GM18517 (cell line): ENCODE measurements around the gene HLA-DRB5.
"Not testable (repeated sequence)": the region's sequence is repeated elsewhere in the genome, so short reads cannot be mapped to it uniquely, and the experiment has no call there.

Experiments
- ATAC-seq: cut with Tn5 transposase; IDR thresholded peaks from one replicate; pipeline ENCODE4 v1.9.1; 2021; ENCODE audit warnings: mild to moderate bottlenecking, moderate library complexity; ENCODE audit not compliant: unreplicated experiment

The HLA-DRB5 gene

DNA sequence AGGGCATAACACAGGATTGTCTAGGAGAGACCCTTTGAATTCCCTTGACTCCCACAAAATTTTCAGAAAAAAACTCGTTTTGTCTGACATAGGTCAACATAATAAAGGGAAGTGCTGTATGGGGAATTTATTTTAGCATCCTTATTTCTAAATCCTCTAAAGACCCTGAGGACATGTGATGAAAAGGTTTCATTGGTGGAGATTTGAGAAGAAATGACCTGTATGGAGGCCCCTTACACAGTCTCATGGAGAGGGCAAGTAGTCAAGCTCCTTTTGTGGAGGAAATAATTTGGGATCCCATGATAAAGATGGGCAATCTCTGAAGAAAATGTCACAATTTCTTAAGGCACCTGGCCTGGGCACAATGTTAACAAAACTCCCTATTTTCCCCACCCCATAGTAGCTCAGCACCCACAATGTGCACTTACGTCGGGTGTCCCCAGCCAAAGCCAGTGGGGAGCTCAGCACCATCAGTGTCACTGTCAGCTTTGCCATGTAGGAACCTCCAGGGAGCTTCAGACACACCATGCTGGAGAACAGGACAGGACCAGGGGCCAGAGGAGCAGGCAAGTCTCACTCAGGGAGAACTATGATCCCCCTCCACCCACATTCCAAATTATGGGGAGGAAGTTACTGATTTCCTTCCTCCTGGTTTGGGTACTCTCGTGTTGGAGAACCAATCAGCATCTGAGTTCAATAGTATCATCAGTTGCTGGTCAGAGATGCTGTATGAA is at the start of gene HLA-DRB5:
Gene HLA-DRB5, minus strand, starts transcription at position 591 of the 734 bp plus-strand sequence. Its CDS starts 63 bp downstream, at position 528.
- peak; percentile 55 for ATAC-seq

DNA sequence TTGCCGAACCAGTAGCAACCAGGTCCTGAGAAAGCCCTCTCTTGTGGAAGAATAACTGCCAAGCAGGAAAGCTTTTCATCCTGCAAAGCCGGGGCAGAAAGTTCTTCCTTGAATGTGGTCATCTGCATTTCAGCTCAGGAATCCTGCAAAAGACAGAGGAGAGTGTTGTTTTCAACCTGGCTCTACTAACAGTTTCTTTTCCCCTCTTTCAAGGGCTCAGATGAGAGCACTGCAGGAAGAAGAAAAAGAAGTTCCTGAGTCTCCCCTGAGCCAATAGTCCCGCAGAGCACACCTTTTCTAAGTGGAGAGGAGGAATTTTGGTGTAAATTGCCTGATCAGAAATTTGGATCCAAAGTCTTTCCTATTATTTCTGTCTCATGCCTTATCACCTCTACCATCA is 48.9 kb upstream of the HLA-DRB5 start:
- no peak for ATAC-seq

DNA sequence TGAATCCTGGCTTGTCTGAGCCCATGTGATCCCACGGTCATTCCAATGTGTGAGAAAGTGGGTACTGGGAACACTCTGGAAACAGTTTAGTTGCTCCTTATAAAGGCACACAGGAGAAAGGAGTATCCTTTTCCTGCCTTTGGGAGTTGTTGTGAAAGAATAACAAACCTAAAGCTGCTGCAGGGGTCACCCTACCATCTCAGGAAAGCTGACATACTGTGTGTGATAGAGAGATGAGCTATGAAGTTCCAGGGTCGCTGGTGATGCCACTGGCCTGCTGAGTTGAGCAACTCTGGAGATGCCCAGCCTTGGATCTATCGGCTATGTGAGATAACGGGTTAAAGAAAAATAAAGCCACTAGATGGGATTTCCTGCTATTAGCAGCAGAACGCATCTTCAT is 47.4 kb upstream of the HLA-DRB5 start:
- not testable (repeated sequence) for ATAC-seq

DNA sequence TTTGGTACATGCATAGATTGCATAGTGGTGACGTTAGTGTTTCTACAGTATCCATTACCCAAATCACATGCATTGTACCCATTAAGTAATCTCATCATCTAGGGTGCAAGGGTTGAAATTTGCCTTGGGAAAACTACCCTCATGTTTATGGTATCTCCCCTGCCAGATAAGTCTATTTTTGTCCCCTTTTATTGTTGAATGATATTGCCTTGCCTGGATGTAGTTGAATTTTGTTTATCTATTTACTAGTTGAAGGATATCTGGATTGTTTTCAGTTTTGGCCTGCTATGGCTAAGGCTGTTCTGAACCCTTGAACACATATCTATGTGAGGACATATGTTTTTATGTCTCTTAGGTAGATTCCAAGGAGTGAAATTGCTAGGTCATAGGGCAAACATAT is 46.2 kb upstream of the HLA-DRB5 start:
- no peak for ATAC-seq

DNA sequence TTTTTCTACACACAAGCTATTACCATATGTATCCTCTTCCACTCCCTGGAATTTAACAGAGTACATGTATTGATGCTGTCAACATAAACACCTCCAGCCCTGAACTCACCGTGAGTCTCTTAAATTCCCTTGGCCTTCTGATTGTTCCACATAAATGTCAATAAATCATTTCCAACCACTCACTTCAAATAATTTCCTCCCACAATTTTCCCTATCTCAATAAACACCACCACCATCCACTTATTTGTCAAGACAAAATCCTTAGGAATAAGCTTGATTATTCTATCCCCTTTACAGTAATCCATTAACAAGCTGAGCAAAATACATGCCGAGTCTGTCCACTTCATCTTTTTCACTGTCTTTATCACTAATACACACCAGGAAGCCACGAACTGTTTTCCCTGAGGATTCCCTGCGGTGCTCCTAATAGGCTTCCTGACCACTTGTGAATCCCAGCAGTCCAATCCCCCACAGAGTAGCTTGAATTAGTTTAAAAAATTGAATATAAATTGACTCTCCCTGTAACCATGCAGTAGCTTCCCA is 40.3 kb upstream of the HLA-DRB5 start:
- no peak for ATAC-seq

DNA sequence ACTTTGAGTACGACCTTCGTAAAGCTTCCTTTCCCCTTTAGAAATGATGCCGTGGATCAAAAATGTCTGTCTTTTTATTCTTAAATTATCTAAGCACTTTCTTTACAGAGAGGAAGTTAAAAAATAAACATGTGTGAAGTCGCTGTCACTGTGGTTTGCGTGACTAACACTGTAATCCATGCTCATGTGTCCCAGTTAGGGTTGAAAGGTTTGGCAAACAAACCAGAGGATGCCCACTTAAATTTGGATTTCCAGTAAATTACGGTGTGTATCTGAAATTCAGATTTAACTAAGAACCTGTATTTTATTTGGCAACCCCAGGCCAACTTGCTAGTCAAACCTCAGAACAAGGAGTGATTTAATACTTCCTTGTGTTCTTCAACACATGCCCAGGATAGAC is 38.5 kb upstream of the HLA-DRB5 start:
- ATAC-seq, result no peak

DNA sequence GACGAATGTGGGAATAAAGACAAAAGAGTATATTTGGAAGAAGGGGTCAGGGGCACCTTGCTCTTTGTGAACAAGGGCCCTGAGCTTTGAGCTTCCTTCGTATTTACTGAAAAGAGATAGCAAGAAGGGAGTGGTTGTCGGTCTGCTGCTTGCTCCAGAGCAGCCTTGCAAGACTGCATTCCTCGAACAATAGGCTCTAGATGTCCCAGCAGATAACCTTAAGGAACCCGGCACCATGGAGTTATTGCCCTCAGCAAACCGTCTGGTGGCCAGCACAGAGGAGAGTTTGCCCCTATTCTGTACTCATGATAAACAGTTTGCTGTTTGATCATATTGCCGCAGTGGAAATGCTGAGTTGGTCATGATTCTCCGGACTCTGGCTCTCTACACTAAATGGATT is 36.9 kb upstream of the HLA-DRB5 start:
- no peak for ATAC-seq

DNA sequence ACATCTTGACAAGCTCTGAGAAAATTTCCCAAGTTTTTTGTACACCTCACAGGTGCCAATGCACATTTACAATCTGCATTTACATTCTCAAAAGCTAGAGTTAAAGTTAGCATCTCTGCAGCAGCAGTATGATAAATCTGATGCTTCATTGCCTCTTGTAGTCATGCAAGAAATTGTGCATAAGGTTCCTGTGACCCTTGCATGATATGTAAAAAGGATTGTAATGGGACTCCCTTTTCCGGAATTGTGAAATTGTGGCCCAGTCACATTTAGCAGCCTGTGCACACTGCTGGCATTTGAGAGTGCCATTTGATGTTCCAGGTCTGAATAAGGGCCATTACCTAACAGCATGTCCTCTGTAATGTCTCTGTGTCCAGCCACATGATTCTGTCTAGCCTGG is 35.4 kb upstream of the HLA-DRB5 start:
- no peak for ATAC-seq

DNA sequence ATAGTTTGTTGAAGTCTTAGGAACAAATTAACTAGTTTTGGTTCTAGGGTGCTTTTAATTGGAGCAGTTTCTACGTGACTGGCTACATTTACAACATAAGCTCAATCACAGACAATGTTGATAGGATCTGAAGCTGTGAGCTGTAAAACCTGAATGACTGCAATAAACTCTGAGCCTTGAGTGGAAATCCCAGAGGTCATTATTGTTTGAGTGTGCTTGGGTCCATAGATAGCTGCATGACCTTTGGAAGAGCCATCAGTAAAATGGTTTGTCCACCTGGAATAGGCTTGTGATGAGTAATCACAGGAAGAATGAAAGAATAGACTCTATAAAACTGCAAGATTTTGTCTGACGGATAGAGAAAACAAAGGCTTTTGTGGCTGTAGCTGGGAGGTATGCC is 32.9 kb upstream of the HLA-DRB5 start:
- no peak for ATAC-seq

DNA sequence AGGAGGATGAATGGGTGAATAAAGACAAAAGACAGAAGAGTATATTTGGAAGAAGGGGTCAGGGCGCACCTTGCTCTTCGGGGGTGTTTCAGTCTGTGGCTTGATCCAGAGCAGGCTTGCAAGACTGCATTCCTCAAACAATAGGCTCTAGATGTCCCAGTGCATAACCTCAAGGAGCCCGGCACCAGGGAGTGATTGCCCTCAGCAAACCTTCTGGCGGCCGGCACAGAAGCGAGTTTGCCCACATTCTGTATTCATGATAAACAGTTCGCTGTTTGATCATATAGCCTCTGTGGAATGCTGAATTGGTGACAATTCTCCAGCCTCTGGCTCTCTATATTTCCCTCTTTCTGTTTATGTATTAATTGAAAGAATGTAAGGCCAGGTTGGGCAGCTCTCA is 29.7 kb upstream of the HLA-DRB5 start:
- no peak for ATAC-seq

DNA sequence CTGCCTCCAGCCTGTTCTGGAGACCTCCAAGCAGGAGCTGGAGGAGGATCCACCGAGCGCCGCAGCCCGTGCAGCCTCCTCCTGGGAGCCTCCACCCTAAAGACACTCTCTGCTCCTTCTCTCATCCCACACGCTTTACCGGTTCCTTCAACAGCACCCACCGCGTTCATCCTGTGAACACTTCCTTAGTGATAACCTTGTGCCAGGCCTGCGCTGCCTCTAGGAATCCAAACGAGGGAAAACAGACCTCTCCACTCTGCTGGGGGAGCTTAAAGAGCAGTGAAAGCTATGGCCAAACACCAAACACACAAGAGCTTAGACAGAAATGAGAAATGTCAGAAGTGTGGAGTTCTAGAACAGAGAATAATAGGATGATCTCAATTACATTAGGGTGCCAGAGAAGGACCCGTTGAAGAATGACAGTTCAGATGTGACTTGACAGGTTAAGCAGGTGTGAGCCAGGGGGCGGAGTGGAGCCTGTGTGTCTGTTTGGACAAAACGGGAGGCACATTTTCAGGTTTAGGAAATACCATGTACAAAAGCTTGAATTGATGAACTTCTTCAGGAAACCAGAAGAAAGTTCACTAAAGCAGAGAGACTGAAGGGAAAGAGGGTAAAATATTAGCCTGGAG is 28.5 kb upstream of the HLA-DRB5 start:
- ATAC-seq, result no peak

DNA sequence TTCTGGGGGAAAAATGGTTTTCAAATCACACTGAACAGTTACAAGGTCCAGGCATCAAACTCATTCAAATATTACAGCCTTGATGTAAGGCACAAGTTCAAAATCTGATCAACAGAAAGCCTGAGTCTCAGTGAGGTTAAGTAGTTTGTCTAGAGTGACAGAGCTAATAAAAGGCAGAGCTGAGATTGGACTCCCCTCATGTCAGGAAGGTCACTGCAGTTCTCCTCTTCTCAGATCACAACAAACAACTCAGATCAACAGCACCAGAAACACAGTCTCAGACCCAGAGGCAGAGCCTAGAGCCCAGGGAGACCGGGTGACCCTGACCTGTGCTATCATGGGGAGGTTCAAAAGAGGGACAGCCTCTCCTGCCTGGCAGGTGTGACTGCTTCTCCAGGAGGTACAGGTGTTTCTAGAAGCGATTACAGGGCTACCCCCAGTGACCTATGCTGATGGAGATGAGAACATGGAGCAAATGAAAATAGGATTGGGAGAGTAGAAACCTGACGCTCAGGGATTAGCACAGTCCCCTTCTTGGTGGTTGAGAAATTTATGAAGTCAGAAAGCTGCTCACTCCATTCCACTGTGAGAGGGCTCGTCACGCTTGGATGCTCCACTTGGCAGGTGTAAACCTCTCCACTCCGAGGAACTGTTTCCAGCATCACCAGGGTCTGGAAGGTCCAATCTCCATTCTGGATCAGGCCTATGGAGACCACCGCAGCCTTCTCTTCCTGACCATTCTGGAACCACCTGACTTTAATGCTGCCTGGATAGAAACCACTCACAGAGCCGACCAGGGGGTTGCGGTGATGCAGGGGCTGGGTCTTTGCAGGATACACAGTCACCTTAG is 24.3 kb upstream of the HLA-DRB5 start:
- ATAC-seq, result no peak

DNA sequence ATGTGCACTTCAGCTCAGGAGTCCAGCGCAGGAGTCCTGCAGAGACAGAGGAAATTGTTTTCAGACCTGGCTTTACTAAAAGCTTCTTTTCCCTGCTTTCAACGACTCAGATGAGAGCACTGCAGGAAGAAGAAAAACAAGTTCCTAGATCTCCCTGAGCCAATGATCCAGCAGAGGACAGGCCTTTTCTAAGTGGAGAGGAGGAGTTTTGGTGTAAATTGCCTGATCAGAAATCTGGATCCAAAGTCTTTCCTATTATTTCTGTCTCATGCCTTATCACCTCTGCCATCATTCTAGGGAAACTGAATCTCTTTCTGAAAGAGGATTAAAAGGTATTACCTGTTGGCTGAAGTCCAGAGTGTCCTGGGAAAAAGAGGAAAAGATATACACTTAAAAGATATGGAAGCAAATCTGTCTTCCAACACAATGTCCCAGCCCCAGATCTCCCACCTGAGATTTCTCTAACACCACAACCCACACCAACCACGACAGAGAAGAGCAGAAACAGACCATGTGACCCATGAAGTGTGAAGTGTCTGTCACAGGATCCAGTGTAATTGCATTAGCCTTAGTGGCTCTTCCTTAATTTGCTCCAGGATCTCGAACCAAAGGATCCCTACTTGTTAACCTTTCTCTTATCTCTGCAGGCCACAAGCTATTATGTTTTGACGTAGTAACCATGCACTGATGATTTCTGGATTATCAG is 23.1 kb upstream of the HLA-DRB5 start:
- ATAC-seq, result no peak

DNA sequence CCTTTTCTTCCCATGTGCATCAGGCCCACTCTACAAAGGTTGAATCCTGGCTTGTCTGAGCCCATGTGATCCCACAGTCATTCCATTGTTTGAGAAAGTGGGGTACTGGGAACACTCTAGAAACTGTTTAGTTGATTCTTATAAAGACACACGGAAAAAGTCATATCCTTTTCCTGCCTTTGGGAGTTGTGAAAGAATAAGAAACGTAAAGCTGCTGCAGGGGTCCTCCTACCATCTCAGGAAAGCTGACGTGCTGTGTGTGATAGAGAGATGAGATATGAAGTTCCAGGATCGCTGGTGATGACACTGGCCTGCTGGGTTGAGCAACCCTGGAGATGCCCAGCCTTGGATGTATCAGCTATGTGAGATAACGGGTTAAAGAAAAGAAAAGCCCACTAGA is 21.3 kb upstream of the HLA-DRB5 start:
- no peak for ATAC-seq

DNA sequence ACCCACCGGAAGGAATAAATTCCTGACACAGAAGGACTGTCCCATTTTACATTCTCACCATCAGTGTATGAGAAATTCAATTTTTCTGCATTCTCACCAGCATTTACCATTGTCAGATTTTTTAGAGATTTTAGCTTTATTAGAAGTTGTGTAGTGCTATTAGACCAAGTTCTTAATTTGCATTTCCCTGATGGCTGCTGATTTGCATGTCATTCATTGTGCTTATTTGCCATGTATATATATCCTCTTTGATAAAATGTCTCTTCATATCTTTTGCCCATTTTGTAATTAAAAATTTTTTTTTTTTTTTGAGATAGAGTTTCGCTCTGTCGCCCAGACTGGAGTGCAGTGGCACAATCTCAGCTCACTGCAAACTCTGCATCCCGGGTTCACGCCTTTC is 9.8 kb upstream of the HLA-DRB5 start:
- ATAC-seq, result no peak

DNA sequence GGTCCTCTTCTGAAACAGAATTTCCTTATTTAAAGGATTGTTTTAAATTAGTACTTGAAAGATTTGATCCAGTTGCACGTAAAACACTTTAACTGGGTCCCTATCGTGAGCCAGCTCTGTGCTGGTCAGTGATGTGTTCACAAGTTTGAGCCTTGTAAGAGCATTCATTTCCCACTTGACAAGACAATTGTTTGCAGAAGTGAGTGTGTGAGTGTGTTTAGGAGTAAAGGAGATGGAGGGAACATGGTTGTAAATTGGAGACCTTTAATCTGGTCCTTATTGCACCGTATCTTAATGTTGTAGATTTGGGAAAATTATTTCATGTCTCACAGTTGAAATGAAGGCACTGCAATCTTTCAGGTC is 325 bp upstream of the HLA-DRB5 start:
- ATAC-seq, result peak; percentile 21

DNA sequence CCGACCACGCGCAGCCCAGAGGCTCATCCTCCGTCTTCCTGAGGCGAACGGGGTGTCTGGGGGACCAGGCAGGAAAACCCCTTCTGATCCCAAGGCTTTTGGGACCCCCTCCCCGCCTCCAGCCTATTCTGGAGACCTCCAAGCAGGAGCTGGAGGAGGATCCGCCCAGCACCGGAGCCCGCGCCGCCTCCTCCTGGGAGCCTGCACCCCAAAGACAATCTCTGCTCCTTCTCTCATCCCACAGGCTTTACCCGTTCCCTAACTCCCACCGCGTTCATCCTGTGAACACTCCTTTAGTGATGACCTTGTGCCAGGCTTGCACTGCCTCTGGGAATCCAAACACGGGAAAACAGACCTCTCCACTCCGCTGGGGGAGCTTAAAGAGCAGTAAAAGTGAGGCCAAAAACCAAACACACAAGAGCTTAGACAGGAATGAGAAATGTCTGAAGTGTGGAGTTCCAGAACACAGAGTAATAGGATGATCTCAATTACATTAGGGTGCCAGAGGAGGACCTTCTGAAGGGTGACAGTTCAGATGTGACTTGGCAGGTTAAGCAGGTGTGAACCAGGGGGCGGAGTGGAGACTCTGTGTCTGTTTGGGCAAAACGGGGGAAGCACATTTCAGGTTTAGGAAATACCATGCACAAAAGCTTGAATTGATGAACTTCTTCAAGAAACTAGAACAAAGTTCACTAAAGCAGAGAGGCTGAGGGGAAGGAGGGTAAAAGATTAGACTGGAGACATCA is 7.6 kb downstream of the HLA-DRB5 start:
- ATAC-seq, result no peak

DNA sequence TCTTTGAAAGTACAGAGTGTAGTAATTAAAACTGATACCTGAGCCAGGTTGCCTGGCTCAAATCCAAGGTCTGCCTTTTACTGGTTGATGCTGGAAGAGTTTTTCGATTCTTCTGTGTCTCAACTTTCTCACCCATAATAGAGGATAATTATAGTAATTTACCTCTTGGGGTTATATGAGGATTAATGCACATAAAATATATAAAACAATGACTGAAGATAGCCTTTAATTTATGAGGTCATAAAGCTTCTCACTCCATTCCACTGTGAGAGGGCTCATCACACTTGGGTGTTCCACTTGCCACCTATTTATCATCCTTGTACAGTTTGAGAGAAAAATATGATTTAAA is 10.2 kb downstream of the HLA-DRB5 start:
- no peak for ATAC-seq

DNA sequence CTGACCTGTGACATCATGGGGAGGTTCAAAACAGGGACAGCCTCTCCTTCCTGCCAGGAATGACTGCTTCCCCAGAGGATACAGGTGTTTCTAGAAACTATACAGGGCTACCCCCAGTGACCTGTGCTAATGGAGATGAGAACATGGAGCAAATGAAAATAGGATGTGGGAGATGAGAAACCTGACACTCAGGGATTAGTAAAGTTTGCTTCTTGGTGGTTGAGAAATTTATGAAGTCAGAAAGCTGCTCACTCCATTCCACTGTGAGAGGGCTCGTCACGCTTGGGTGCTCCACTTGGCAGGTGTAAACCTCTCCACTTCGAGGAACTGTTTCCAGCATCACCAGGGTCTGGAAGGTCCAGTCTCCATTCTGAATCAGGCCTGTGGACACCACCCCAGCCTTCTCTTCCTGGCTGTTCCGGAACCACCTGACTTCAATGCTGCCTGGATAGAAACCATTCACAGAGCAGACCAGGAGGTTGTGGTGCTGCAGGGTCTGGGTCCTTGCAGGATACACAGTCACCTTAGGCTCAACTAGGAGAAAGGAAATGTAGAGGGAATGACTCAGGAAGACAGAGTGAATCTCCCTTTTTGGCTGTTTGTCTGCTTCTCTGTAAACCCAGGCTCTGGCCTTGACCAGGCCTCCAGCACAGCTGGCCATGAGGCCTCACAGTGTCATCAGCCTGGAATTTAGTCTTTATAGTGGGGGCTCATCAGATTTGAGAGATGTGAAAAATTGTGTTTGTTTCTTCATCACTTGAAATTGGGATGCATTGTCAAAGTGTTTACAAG is 10.8 kb downstream of the HLA-DRB5 start:
- no peak for ATAC-seq
